ENCODE results near the gene TMTC2.
"Not testable (repeated sequence)": the region's sequence is repeated elsewhere in the genome, so short reads cannot be mapped to it uniquely, and the experiment has no call there.

TMTC2 gene

GRCh38 chr12:82832096-82832495, 145.4 kb downstream of the TMTC2 start:
- no peaks in the 10 kb centered on the region for H3K9me3 Mint-ChIP-seq
- no peaks in the 10 kb centered on the region for H3K4me1 Mint-ChIP-seq
- no peaks in the 10 kb centered on the region for H3K36me3 Mint-ChIP-seq
- H3K4me3 Mint-ChIP-seq: no peak overlapping the region
- no peak overlapping the region for H3K27ac Mint-ChIP-seq
- no peaks in the 10 kb centered on the region for H3K27me3 Mint-ChIP-seq

- no peaks in the 10 kb centered on the region for H3K27me3 Mint-ChIP-seq
- H3K9me3 Mint-ChIP-seq: no peaks in the 10 kb centered on the region
- no peaks in the 10 kb centered on the region for H3K4me1 Mint-ChIP-seq
- H3K4me3 Mint-ChIP-seq: no peak overlapping the region
- H3K27ac Mint-ChIP-seq: no peak overlapping the region
- no peaks in the 10 kb centered on the region for H3K36me3 Mint-ChIP-seq
These were observed 146.3 kb downstream of the TMTC2 start for GRCh38 chr12:82832981-82833380.

- H3K36me3 Mint-ChIP-seq: no peaks in the 10 kb centered on the region
- no peaks in the 10 kb centered on the region for H3K27me3 Mint-ChIP-seq
- no peaks in the 10 kb centered on the region for H3K9me3 Mint-ChIP-seq
- no peak overlapping the region for H3K4me3 Mint-ChIP-seq
- H3K4me1 Mint-ChIP-seq: no peaks in the 10 kb centered on the region
- no peak overlapping the region for H3K27ac Mint-ChIP-seq
These were observed 146.8 kb downstream of the TMTC2 start for GRCh38 chr12:82833481-82833880.

GRCh38 chr12:82835217-82835616, 148.5 kb downstream of the TMTC2 start:
- H3K27me3 Mint-ChIP-seq: no peaks in the 10 kb centered on the region
- H3K36me3 Mint-ChIP-seq: no peaks in the 10 kb centered on the region
- H3K27ac Mint-ChIP-seq: no peak overlapping the region
- no peaks in the 10 kb centered on the region for H3K9me3 Mint-ChIP-seq
- no peaks in the 10 kb centered on the region for H3K4me1 Mint-ChIP-seq
- no peak overlapping the region for H3K4me3 Mint-ChIP-seq

GRCh38 chr12:82838131-82838551, 151.4 kb downstream of the TMTC2 start:
- no peaks in the 10 kb centered on the region for H3K36me3 Mint-ChIP-seq
- no peak overlapping the region for H3K27ac Mint-ChIP-seq
- no peaks in the 10 kb centered on the region for H3K4me1 Mint-ChIP-seq
- H3K4me3 Mint-ChIP-seq: no peak overlapping the region
- no peaks in the 10 kb centered on the region for H3K27me3 Mint-ChIP-seq
- H3K9me3 Mint-ChIP-seq: no peaks in the 10 kb centered on the region

GRCh38 chr12:82838827-82839226, 152.1 kb downstream of the TMTC2 start:
- Mint-ChIP-seq H3K27me3 (no peaks in the 10 kb centered on the region), H3K9me3 (no peaks in the 10 kb centered on the region), H3K4me3 (no peak overlapping the region), H3K27ac (no peak overlapping the region), H3K4me1 (no peaks in the 10 kb centered on the region), H3K36me3 (no peaks in the 10 kb centered on the region)

- Mint-ChIP-seq H3K36me3 (no peaks in the 10 kb centered on the region), H3K27ac (no peak overlapping the region), H3K4me1 (no peaks in the 10 kb centered on the region), H3K9me3 (no peaks in the 10 kb centered on the region), H3K27me3 (no peaks in the 10 kb centered on the region), H3K4me3 (no peak overlapping the region)
These were observed 153.1 kb downstream of the TMTC2 start for GRCh38 chr12:82839796-82840195.

GRCh38 chr12:82841487-82841904, 154.8 kb downstream of the TMTC2 start:
- H3K4me1 Mint-ChIP-seq: no peaks in the 10 kb centered on the region
- no peaks in the 10 kb centered on the region for H3K27me3 Mint-ChIP-seq
- no peak overlapping the region for H3K27ac Mint-ChIP-seq
- H3K9me3 Mint-ChIP-seq: no peaks in the 10 kb centered on the region
- no peak overlapping the region for H3K4me3 Mint-ChIP-seq
- H3K36me3 Mint-ChIP-seq: no peaks in the 10 kb centered on the region

- H3K27ac Mint-ChIP-seq: no peak overlapping the region
- no peaks in the 10 kb centered on the region for H3K27me3 Mint-ChIP-seq
- H3K4me3 Mint-ChIP-seq: no peak overlapping the region
- H3K9me3 Mint-ChIP-seq: no peaks in the 10 kb centered on the region
- H3K36me3 Mint-ChIP-seq: no peaks in the 10 kb centered on the region
- H3K4me1 Mint-ChIP-seq: no peaks in the 10 kb centered on the region
These were observed 155.8 kb downstream of the TMTC2 start for GRCh38 chr12:82842480-82842879.

- H3K27ac Mint-ChIP-seq, H3K4me1 Mint-ChIP-seq, H3K27me3 Mint-ChIP-seq, H3K9me3 Mint-ChIP-seq, H3K36me3 Mint-ChIP-seq, H3K4me3 Mint-ChIP-seq: not testable (repeated sequence)
These were observed 158.4 kb downstream of the TMTC2 start for GRCh38 chr12:82845076-82845475.

GRCh38 chr12:82848845-82849244, 162.1 kb downstream of the TMTC2 start:
- H3K27me3 Mint-ChIP-seq: no peaks in the 10 kb centered on the region
- no peaks in the 10 kb centered on the region for H3K9me3 Mint-ChIP-seq
- H3K4me1 Mint-ChIP-seq: no peaks in the 10 kb centered on the region
- H3K27ac Mint-ChIP-seq: no peak overlapping the region
- no peaks in the 10 kb centered on the region for H3K36me3 Mint-ChIP-seq
- no peak overlapping the region for H3K4me3 Mint-ChIP-seq

GRCh38 chr12:82852529-82852928, 165.8 kb downstream of the TMTC2 start:
- no peaks in the 10 kb centered on the region for H3K36me3 Mint-ChIP-seq
- H3K4me1 Mint-ChIP-seq: no peaks in the 10 kb centered on the region
- H3K27ac Mint-ChIP-seq: no peak overlapping the region
- no peaks in the 10 kb centered on the region for H3K27me3 Mint-ChIP-seq
- H3K9me3 Mint-ChIP-seq: no peaks in the 10 kb centered on the region
- no peak overlapping the region for H3K4me3 Mint-ChIP-seq

GRCh38 chr12:82855872-82856271, 169.2 kb downstream of the TMTC2 start:
- Mint-ChIP-seq H3K4me3 (no peak overlapping the region), H3K9me3 (no peaks in the 10 kb centered on the region), H3K4me1 (no peaks in the 10 kb centered on the region), H3K27ac (no peak overlapping the region), H3K36me3 (peaks cover 4% of the 10 kb centered on the region), H3K27me3 (no peaks in the 10 kb centered on the region)

- Mint-ChIP-seq H3K9me3 (no peaks in the 10 kb centered on the region), H3K4me3 (no peak overlapping the region), H3K36me3 (peaks cover 4% of the 10 kb centered on the region), H3K27me3 (no peaks in the 10 kb centered on the region), H3K27ac (no peak overlapping the region), H3K4me1 (no peaks in the 10 kb centered on the region)
These were observed 170.6 kb downstream of the TMTC2 start for GRCh38 chr12:82857276-82857675.

- peaks cover 4% of the 10 kb centered on the region for H3K36me3 Mint-ChIP-seq
- H3K9me3 Mint-ChIP-seq: no peaks in the 10 kb centered on the region
- H3K4me1 Mint-ChIP-seq: no peaks in the 10 kb centered on the region
- H3K27me3 Mint-ChIP-seq: no peaks in the 10 kb centered on the region
- no peak overlapping the region for H3K27ac Mint-ChIP-seq
- H3K4me3 Mint-ChIP-seq: no peak overlapping the region
These were observed 171.3 kb downstream of the TMTC2 start for GRCh38 chr12:82857911-82858533.

- Mint-ChIP-seq H3K27ac (no peak overlapping the region), H3K9me3 (no peaks in the 10 kb centered on the region), H3K4me1 (no peaks in the 10 kb centered on the region), H3K4me3 (no peak overlapping the region), H3K36me3 (peaks cover 4% of the 10 kb centered on the region), H3K27me3 (no peaks in the 10 kb centered on the region)
These were observed 171.8 kb downstream of the TMTC2 start for GRCh38 chr12:82858534-82858917.
